Panc1 (cell line): ENCODE data around the gene TAB2. TPM values are rescaled to one million over a fixed set of nuclear protein-coding genes. Genes with fewer than 3 reads are reported as not detected.

Experiments used
- ATAC-seq: fragments of 200-7000 bp; cut with Tn5 transposase; 2 replicates; pipeline ENCODE4 v1.9.1; 2020; ENCODE audit warnings: mild to moderate bottlenecking, moderate library complexity
- BruUV-seq: library from RNA; stranded (reverse); fragments of 400-500 nt; replicated peaks from 2 replicates; lab custom pipeline; 2021; lab: Mats Ljungman, UMichigan
- CTCF ChIA-PET: fragments of 300-600 bp; sonication (Branson Sonifier 250); formaldehyde crosslinking; loops from one replicate; lab custom pipeline; 2022; ENCODE audit warnings: antibody characterized with exemption; lab: Charles Lee
- POLR2A ChIA-PET: fragments of 300-600 bp; sonication (Branson Sonifier 250); formaldehyde crosslinking; loops from one replicate; lab custom pipeline; 2022; ENCODE audit warnings: antibody characterized with exemption; lab: Charles Lee
- DNase-seq: peaks from one replicate; pipeline ENCODE4 v3.0.0-alpha.2; 2010; ENCODE audit warnings: low read depth, low spot score
- H3K27ac ChIP-seq: 2 replicates; pipeline ENCODE4 v1.5.1; 2011; ENCODE audit warnings: mild to moderate bottlenecking, low read length, inconsistent platforms
- H3K27me3 ChIP-seq: fragments of 200-500 bp; sonication (Bioruptor generic); 2 replicates; pipeline ENCODE4 v1.6.0; 2014; ENCODE audit warnings: low read length, inconsistent platforms; ENCODE audit not compliant: control insufficient read depth, insufficient read depth
- H3K36me3 ChIP-seq: fragments of 200-500 bp; sonication (Bioruptor generic); 2 replicates; pipeline ENCODE4 v1.5.1; 2014; ENCODE audit warnings: inconsistent platforms, mild to moderate bottlenecking, low read length, moderate library complexity; ENCODE audit not compliant: control insufficient read depth, insufficient read depth
- H3K4me1 ChIP-seq: 2 replicates; pipeline ENCODE4 v1.5.1; 2011; ENCODE audit warnings: inconsistent platforms, mild to moderate bottlenecking, low read length, moderate library complexity; ENCODE audit not compliant: control insufficient read depth, insufficient read depth
- H3K4me3 ChIP-seq, 2 experiments: 2 replicates each; pipeline ENCODE4 v1.5.1; 2011 to 2012; ENCODE audit warnings: low read depth in 2 of 2, low read length in 2 of 2, mild to moderate bottlenecking in 2 of 2, inconsistent platforms in 1 of 2, moderate library complexity in 1 of 2
- H3K9me3 ChIP-seq: fragments of 200-500 bp; sonication (Bioruptor generic); 2 replicates; pipeline ENCODE4 v1.5.1; 2014; ENCODE audit warnings: low read depth, mild to moderate bottlenecking, inconsistent platforms, low read length, moderate library complexity; ENCODE audit not compliant: control insufficient read depth, insufficient read depth
- POLR2AphosphoS5 ChIP-seq: IDR thresholded peaks from 2 replicates; pipeline ENCODE4 v1.6.1; 2012; ENCODE audit warnings: mild to moderate bottlenecking, low read depth, low read length, moderate library complexity
- REST ChIP-seq, 2 experiments: IDR thresholded peaks; 2 replicates each; pipeline ENCODE4 v1.6.1; 2011 to 2012; ENCODE audit warnings: low read depth in 2 of 2, control low read depth in 1 of 2, low read length in 1 of 2, mild to moderate bottlenecking in 1 of 2, moderate library complexity in 1 of 2; ENCODE audit not compliant: insufficient read depth in 1 of 2
- SIN3A ChIP-seq: IDR thresholded peaks from 2 replicates; pipeline ENCODE4 v1.6.1; 2012; ENCODE audit warnings: low read depth, mild to moderate bottlenecking, low read length, moderate library complexity, borderline replicate concordance; ENCODE audit not compliant: insufficient read depth
- TCF7L2 ChIP-seq: IDR thresholded peaks from 2 replicates; pipeline ENCODE4 v1.6.1; 2011; ENCODE audit warnings: mild to moderate bottlenecking, low read depth, low read length, inconsistent platforms
- in situ Hi-C: cut with HindIII; loops from 2 replicates; pipeline ENCODE4 v1.10.0; 2016; ENCODE audit warnings: low sequenced_read_pairs, low pct_unique_long_range_greater_than_20kb
- intact Hi-C: fragments of 100-400 bp; cut with micrococcal nuclease; formaldehyde crosslinking; loops from one replicate; pipeline ENCODE4 v1.10.0; 2022; ENCODE audit not compliant: unreplicated experiment
- total RNA-seq: library from RNA; stranded (reverse); gene quantifications from one replicate; pipeline ENCODE4 v1.2.1, GENCODE V29; 2021; ENCODE audit not compliant: unreplicated experiment
- TF ChIP-seq, protein P1 (sequence below): fragments of 450-650 bp; IDR thresholded peaks from 2 replicates; pipeline ENCODE4 v1.5.1; 2017; ENCODE audit warnings: mild to moderate bottlenecking

Gene TAB2
- total RNA-seq, 1 experiment from 2014 or later, result 47.2 TPM

- Histone ChIP-seq H3K4me1 (no peaks in the 10 kb centered on the region; the same call in 1 of the 2 replicates), H3K27ac (no peak overlapping the region), H3K36me3 (no peaks in the 10 kb centered on the region), H3K27me3 (no peaks in the 10 kb centered on the region), H3K9me3 (no peaks in the 10 kb centered on the region), H3K4me3 (no peak overlapping the region)
- ATAC-seq (no peak), DNase-seq (no peak)
- in situ Hi-C loops (no loop called here), intact Hi-C loops (no loop called here)
- BruUV-seq, result no TSS peak
- CTCF ChIA-PET, result no interaction called here
- TF ChIP-seq SIN3A, result no peak
- TF ChIP-seq POLR2AphosphoS5, result no peak
- no peak for TF ChIP-seq TCF7L2
- no peak for TF ChIP-seq REST (IDR thresholded peaks at IDR 0.05; ENCODE audit: insufficient read depth in 1 of 2, low read depth in 2 of 2, low read length in 1 of 2)
- TF ChIP-seq, protein P1, sequence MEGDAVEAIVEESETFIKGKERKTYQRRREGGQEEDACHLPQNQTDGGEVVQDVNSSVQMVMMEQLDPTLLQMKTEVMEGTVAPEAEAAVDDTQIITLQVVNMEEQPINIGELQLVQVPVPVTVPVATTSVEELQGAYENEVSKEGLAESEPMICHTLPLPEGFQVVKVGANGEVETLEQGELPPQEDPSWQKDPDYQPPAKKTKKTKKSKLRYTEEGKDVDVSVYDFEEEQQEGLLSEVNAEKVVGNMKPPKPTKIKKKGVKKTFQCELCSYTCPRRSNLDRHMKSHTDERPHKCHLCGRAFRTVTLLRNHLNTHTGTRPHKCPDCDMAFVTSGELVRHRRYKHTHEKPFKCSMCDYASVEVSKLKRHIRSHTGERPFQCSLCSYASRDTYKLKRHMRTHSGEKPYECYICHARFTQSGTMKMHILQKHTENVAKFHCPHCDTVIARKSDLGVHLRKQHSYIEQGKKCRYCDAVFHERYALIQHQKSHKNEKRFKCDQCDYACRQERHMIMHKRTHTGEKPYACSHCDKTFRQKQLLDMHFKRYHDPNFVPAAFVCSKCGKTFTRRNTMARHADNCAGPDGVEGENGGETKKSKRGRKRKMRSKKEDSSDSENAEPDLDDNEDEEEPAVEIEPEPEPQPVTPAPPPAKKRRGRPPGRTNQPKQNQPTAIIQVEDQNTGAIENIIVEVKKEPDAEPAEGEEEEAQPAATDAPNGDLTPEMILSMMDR, result no peak
- POLR2A ChIA-PET, result no interaction called here
These were observed 74.6 kb downstream of the TAB2 start for GRCh38 chr6:149392093-149392492.

- CTCF ChIA-PET, result no interaction called here
- ATAC-seq, result no peak
- TF ChIP-seq POLR2AphosphoS5, result no peak
- Histone ChIP-seq H3K36me3 (peaks cover under 1% of the 10 kb centered on the region; the same call in 1 of the 2 replicates), H3K4me3 (no peak overlapping the region), H3K9me3 (no peaks in the 10 kb centered on the region), H3K27me3 (no peaks in the 10 kb centered on the region), H3K4me1 (no peaks in the 10 kb centered on the region; the same call in 1 of the 2 replicates), H3K27ac (no peak overlapping the region)
- intact Hi-C loops (no loop called here), in situ Hi-C loops (no loop called here)
- no TSS peak for BruUV-seq
- POLR2A ChIA-PET, result no interaction called here
- no peak for DNase-seq
These were observed 75.0 kb downstream of the TAB2 start for GRCh38 chr6:149392535-149392934.

DNA sequence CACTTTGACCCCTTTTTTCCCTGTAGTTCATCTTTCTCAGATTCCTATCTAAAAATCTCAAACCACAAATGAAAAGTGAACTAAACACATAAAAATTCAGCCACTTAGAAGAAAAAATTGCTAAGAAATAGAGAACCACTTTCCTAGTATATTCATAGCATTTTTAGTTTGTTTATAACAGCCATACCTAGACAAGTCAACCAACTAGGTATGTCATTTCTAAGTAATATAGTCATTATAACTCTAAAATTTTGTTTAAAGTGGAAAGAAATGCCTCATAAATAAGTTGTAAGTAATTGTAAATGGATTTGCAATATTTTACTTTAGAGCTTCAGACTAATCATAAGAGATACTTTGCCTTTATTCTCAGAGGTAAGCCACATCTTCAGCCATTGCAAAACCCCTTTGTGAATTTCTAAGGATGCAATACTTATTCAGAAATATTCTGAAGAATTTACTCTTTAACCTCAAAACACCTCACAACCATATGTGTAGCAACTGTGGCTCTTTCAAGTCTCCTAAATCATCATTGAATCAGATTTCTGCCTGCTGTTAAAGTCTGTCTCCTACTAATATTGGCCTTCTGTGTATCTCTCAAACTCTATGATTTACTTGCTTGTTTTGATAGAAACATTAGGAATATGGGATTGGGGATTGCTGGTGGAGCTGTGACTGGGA, 75.6 kb downstream of the TAB2 start:
- no TSS peak for BruUV-seq
- Histone ChIP-seq H3K36me3 (peaks cover 6% of the 10 kb centered on the region; the same call in 1 of the 2 replicates), H3K27me3 (no peaks in the 10 kb centered on the region), H3K27ac (no peak overlapping the region), H3K4me1 (no peaks in the 10 kb centered on the region; the same call in 1 of the 2 replicates), H3K4me3 (no peak overlapping the region), H3K9me3 (no peaks in the 10 kb centered on the region)
- ChIA-PET POLR2A (interaction anchor here (0.6 kb wide), 1 partner anchor 133 kb away, joined by 3 read pairs; no protein-coding TSS in a partner anchor), CTCF (no interaction called here)
- no peak for DNase-seq
- intact Hi-C loops (no loop called here), in situ Hi-C loops (no loop called here)
- no peak for ATAC-seq
- TF ChIP-seq TCF7L2 (no peak), POLR2AphosphoS5 (no peak), REST (IDR thresholded peaks at IDR 0.05; ENCODE audit: insufficient read depth in 1 of 2, low read depth in 2 of 2, low read length in 1 of 2) (no peak), SIN3A (no peak)
- TF ChIP-seq, protein P1, result no peak
